H9 (cell line): ENCODE results near the gene KANK4. TPM values are rescaled to one million over a fixed set of nuclear protein-coding genes. Genes with fewer than 3 reads are reported as not detected.

ENCODE experiments used
- DNase-seq: peaks from one replicate; pipeline ENCODE4 v3.0.0-alpha.2; 2017
- H2AFZ ChIP-seq: one replicate; pipeline ENCODE4 v1.6.1; 2013; ENCODE audit warnings: mild to moderate bottlenecking, low read length, control low read depth, moderate library complexity
- H2AK5ac ChIP-seq: 2 replicates; pipeline ENCODE4 v1.6.1; 2013; ENCODE audit warnings: low read length, control low read depth, mixed read lengths; ENCODE audit not compliant: insufficient read length
- H2BK120ac ChIP-seq: one replicate; pipeline ENCODE4 v1.6.1; 2013; ENCODE audit warnings: low read depth, mild to moderate bottlenecking, low read length, control low read depth, inconsistent platforms; ENCODE audit not compliant: poor library complexity, severe bottlenecking
- H2BK12ac ChIP-seq: 2 replicates; pipeline ENCODE4 v1.6.1; 2013; ENCODE audit warnings: low read length, control low read depth, mixed read lengths, low read depth; ENCODE audit not compliant: insufficient read length
- H2BK15ac ChIP-seq: 2 replicates; pipeline ENCODE4 v1.6.1; 2013; ENCODE audit warnings: low read depth, low read length, control low read depth
- H2BK20ac ChIP-seq: one replicate; pipeline ENCODE4 v1.6.1; 2013; ENCODE audit warnings: low read depth, mild to moderate bottlenecking, low read length, control low read depth, inconsistent platforms; ENCODE audit not compliant: poor library complexity, severe bottlenecking
- H2BK5ac ChIP-seq: 2 replicates; pipeline ENCODE4 v1.6.1; 2013; ENCODE audit warnings: low read length, control low read depth, mixed read lengths; ENCODE audit not compliant: insufficient read length
- H3K14ac ChIP-seq: 2 replicates; pipeline ENCODE4 v1.6.1; 2013; ENCODE audit warnings: low read length, control low read depth; ENCODE audit not compliant: insufficient read depth
- H3K18ac ChIP-seq: 2 replicates; pipeline ENCODE4 v1.6.1; 2013; ENCODE audit warnings: low read depth, mild to moderate bottlenecking, mixed read lengths, low read length, control low read depth; ENCODE audit not compliant: insufficient read length
- H3K23ac ChIP-seq: 2 replicates; pipeline ENCODE4 v1.6.1; 2013; ENCODE audit warnings: low read length, control low read depth, mixed read lengths, low read depth; ENCODE audit not compliant: insufficient read length
- H3K23me2 ChIP-seq: 2 replicates; pipeline ENCODE4 v1.6.1; 2013; ENCODE audit warnings: low read depth, mild to moderate bottlenecking, mixed read lengths, low read length, control low read depth; ENCODE audit not compliant: insufficient read length, poor library complexity, severe bottlenecking
- H3K27ac ChIP-seq: 2 replicates; pipeline ENCODE4 v1.5.1; 2013; ENCODE audit warnings: low read length, control low read depth, mixed read lengths, low read depth; ENCODE audit not compliant: insufficient read length
- H3K27me3 ChIP-seq: 2 replicates; pipeline ENCODE4 v1.6.1; 2013; ENCODE audit warnings: low read length, control low read depth, inconsistent platforms; ENCODE audit not compliant: insufficient read depth
- H3K4ac ChIP-seq: 2 replicates; pipeline ENCODE4 v1.6.1; 2013; ENCODE audit warnings: low read depth, mild to moderate bottlenecking, control low read depth, inconsistent platforms, low read length, moderate library complexity
- H3K4me1 ChIP-seq: 2 replicates; pipeline ENCODE4 v1.6.1; 2013; ENCODE audit warnings: low read length, control low read depth, inconsistent platforms; ENCODE audit not compliant: insufficient read depth
- H3K4me2 ChIP-seq: 2 replicates; pipeline ENCODE4 v1.6.1; 2013; ENCODE audit warnings: low read length, control low read depth, mixed read lengths; ENCODE audit not compliant: insufficient read length, insufficient read depth
- H3K56ac ChIP-seq: 2 replicates; pipeline ENCODE4 v1.6.1; 2013; ENCODE audit warnings: low read depth, mild to moderate bottlenecking, mixed read lengths, low read length, control low read depth; ENCODE audit not compliant: insufficient read length
- H3K79me1 ChIP-seq: 2 replicates; pipeline ENCODE4 v1.6.1; 2013; ENCODE audit warnings: low read depth, mild to moderate bottlenecking, moderate library complexity, low read length, control low read depth, inconsistent platforms; ENCODE audit not compliant: insufficient read depth, poor library complexity, severe bottlenecking
- H3K79me2 ChIP-seq: 2 replicates; pipeline ENCODE4 v1.6.1; 2013; ENCODE audit warnings: low read length, control low read depth, inconsistent platforms; ENCODE audit not compliant: insufficient read depth
- H3K9ac ChIP-seq: 2 replicates; pipeline ENCODE4 v1.6.1; 2013; ENCODE audit warnings: low read length, control low read depth, mixed read lengths; ENCODE audit not compliant: insufficient read length; ENCODE audit errors: extremely low read depth
- H3K9me3 ChIP-seq: one replicate; pipeline ENCODE4 v1.6.1; 2013; ENCODE audit warnings: low read depth, low read length, inconsistent platforms; ENCODE audit not compliant: control insufficient read depth
- H3T11ph ChIP-seq: one replicate; pipeline ENCODE4 v1.6.1; 2013; ENCODE audit warnings: mild to moderate bottlenecking, low read length, control low read depth, inconsistent platforms
- H4K20me1 ChIP-seq: one replicate; pipeline ENCODE4 v1.6.1; 2013; ENCODE audit not compliant: control insufficient read depth, insufficient read length, insufficient read depth
- H4K5ac ChIP-seq: 2 replicates; pipeline ENCODE4 v1.6.1; 2013; ENCODE audit warnings: low read depth, mild to moderate bottlenecking, mixed read lengths, low read length, control low read depth; ENCODE audit not compliant: insufficient read length
- H4K8ac ChIP-seq: replicated peaks from 2 replicates; pipeline ENCODE4 v1.6.1; 2013; ENCODE audit warnings: low read length, control low read depth, mixed read lengths, low read depth; ENCODE audit not compliant: insufficient read length
- H4K91ac ChIP-seq: 2 replicates; pipeline ENCODE4 v1.6.1; 2013; ENCODE audit warnings: low read depth, mild to moderate bottlenecking, moderate library complexity, mixed read lengths, low read length, control low read depth; ENCODE audit not compliant: insufficient read length
- H3K27ac Mint-ChIP-seq, 3 experiments: 2 replicates in 2 of 3; 3 replicates in 1 of 3; pipeline ENCODE4 v1.8.0; 2020 to 2021; ENCODE audit warnings: mixed read lengths in 3 of 3, mild to moderate bottlenecking in 1 of 3, moderate library complexity in 1 of 3
- H3K27me3 Mint-ChIP-seq: 2 replicates; pipeline ENCODE4 v1.8.0; 2021; ENCODE audit warnings: low read depth, mild to moderate bottlenecking, moderate library complexity, mixed read lengths
- H3K36me3 Mint-ChIP-seq, 3 experiments: 2 replicates in 2 of 3; 3 replicates in 1 of 3; pipeline ENCODE4 v1.8.0; 2020 to 2021; ENCODE audit warnings: low read depth in 3 of 3, mixed read lengths in 3 of 3; ENCODE audit not compliant: insufficient read depth in 1 of 3
- H3K4me1 Mint-ChIP-seq, 2 experiments: 2 replicates each; pipeline ENCODE4 v1.8.0; 2020; ENCODE audit warnings: mixed read lengths in 2 of 2
- H3K4me3 Mint-ChIP-seq, 2 experiments: 2 replicates in 1 of 2; 3 replicates in 1 of 2; pipeline ENCODE4 v1.8.0; 2020 to 2021; ENCODE audit warnings: mild to moderate bottlenecking in 2 of 2, mixed read lengths in 2 of 2, moderate library complexity in 1 of 2
- H3K9me3 Mint-ChIP-seq, 2 experiments: 2 replicates in 1 of 2; 3 replicates in 1 of 2; pipeline ENCODE4 v1.8.0; 2020; ENCODE audit warnings: mild to moderate bottlenecking in 2 of 2, mixed read lengths in 2 of 2, moderate library complexity in 1 of 2
- WGBS: extraction: QIAGEN DNeasy Blood & Tissue Kit; methylation state at CpG from one replicate; pipeline ENCODE4 v1.1.7; 2013; ENCODE audit warnings: missing lambda C conversion rate, low lambda C conversion rate, mixed read lengths; ENCODE audit not compliant: insufficient read length; ENCODE audit errors: extremely low coverage; 5-methylcytosine and 5-hydroxymethylcytosine counted together
- total RNA-seq: library from RNA; stranded (reverse); gene quantifications from 2 replicates; pipeline ENCODE4 v1.2.1, GENCODE V29; 2021
- TF ChIP-seq, protein P1 (sequence below): fragments of 200-600 bp; sonication (generic); conservative IDR thresholded peaks from 3 replicates; pipeline ENCODE4 v1.8.0; 2021; ENCODE audit warnings: antibody characterized with exemption, mild to moderate bottlenecking

KANK4 gene
- total RNA-seq, 1 experiment from 2014 or later, result 0.15 TPM

DNA sequence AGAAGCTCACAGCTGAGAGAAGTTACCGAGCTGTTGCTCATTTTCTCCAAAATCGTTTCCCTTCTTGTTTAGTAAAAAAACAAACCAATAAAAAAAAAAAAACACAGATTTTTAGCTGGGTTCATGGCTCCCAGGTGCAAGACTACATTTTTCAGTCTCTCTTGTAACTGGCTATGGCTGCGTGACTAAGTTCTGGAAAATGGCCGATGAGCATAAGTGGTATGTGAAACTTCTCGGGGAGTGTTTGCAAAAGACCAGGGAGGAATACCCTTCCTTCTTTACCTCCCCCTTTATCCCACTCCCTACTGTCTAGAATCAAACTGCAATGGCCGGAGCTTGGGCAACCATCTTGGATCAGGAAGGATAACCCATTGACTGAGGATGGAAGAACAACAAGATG lies 38.7 kb upstream of the KANK4 start:
- Histone ChIP-seq H3K27ac (no peak overlapping the region), H2AK5ac (no peak overlapping the region), H2BK12ac (no peak overlapping the region), H3K23ac (no peak overlapping the region), H4K5ac (no peak overlapping the region), H3K9me3 (no peaks in the 10 kb centered on the region), H3K79me2 (no peaks in the 10 kb centered on the region), H3K4me2 (no peak overlapping the region), H3K4me1 (no peaks in the 10 kb centered on the region), H3K27me3 (no peaks in the 10 kb centered on the region), H2BK5ac (no peak overlapping the region), H3K4ac (no peak overlapping the region), H3K23me2 (no peaks in the 10 kb centered on the region), H4K20me1 (no peaks in the 10 kb centered on the region), H3K9ac (no peak overlapping the region), H3K79me1 (no peaks in the 10 kb centered on the region), H4K8ac (no peak overlapping the region), H2BK20ac (no peak overlapping the region), H2AFZ (no peak overlapping the region), H3K14ac (no peak overlapping the region), H2BK120ac (no peak overlapping the region), H3T11ph (no peak overlapping the region), H2BK15ac (no peak overlapping the region), H3K56ac (no peak overlapping the region), H4K91ac (no peak overlapping the region), H3K18ac (no peak overlapping the region)
- Mint-ChIP-seq H3K27ac (no peak overlapping the region), H3K27me3 (no peaks in the 10 kb centered on the region), H3K36me3 (no peaks in the 10 kb centered on the region), H3K4me1 (no peaks in the 10 kb centered on the region), H3K9me3 (no peaks in the 10 kb centered on the region), H3K4me3 (no peak overlapping the region)
- DNase-seq, result no peak
- TF ChIP-seq, protein P1, sequence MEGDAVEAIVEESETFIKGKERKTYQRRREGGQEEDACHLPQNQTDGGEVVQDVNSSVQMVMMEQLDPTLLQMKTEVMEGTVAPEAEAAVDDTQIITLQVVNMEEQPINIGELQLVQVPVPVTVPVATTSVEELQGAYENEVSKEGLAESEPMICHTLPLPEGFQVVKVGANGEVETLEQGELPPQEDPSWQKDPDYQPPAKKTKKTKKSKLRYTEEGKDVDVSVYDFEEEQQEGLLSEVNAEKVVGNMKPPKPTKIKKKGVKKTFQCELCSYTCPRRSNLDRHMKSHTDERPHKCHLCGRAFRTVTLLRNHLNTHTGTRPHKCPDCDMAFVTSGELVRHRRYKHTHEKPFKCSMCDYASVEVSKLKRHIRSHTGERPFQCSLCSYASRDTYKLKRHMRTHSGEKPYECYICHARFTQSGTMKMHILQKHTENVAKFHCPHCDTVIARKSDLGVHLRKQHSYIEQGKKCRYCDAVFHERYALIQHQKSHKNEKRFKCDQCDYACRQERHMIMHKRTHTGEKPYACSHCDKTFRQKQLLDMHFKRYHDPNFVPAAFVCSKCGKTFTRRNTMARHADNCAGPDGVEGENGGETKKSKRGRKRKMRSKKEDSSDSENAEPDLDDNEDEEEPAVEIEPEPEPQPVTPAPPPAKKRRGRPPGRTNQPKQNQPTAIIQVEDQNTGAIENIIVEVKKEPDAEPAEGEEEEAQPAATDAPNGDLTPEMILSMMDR, result no peak
- no CpG with 5 or more reads among the region's 6 CpGs for WGBS
